Left kidney (tissue), 2 donors: Measurements from ENCODE around the gene GNAO1. TPM values are rescaled to one million over a fixed set of nuclear protein-coding genes. Genes with fewer than 3 reads are reported as not detected.

Experiments used
- DNase-seq: peaks from one replicate; pipeline ENCODE4 v3.0.0-alpha.2; 2013
- polyA plus RNA-seq: library from polyadenylated mRNA; unstranded; fragments of 120-200 nt; gene quantifications from one replicate; pipeline ENCODE4 v1.2.1, GENCODE V29; 2013; ENCODE audit not compliant: insufficient read length

GNAO1 gene
- polyA plus RNA-seq, 1 donor = 5.7 TPM

GRCh38 chr16:56289416-56289815, 98.1 kb downstream of the GNAO1 start:
- DNase-seq = no peak

DNA sequence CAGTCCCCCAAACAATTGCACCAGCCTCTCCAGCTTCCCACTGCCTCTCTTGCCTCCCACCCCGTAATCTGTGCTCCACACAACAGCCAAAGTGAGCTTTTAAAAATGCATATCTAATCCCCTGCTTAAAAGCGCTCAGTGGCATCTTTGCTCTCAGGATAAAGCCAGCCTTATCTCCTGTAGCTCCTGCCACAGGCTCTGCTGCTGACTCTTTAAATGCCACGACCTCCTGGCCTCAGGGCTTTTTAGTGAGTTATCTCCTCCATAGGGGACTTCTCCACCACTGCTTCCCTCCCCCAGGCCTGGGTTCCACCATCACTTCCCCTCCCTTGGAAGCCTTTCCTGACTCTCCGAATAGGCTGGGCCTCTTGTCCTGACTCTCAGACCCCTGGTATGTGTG, 98.6 kb downstream of the GNAO1 start:
- no peak for DNase-seq

GRCh38 chr16:56294014-56294413, 102.7 kb downstream of the GNAO1 start:
- DNase-seq = no peak

DNA sequence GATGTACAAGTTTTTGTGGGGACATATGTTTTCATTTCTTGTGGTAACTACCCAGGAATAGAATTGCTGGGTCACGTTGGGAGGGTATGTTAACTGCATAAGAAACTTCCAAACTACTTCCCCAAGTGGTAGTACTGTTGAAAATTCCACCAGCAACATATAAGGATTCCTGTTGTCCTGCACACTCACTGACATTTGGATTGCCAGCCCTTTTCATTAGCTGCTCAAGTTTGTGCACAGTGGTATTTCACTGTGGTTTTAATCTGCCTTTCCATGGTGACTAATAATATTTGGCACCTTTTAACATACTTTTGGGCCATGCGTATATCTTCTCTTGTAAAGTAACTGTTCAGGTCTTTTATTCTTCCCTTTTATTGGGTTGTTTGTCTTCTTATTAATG, 103.3 kb downstream of the GNAO1 start:
- no peak for DNase-seq

GRCh38 chr16:56295059-56295665, 103.9 kb downstream of the GNAO1 start:
- no peak for DNase-seq

DNA sequence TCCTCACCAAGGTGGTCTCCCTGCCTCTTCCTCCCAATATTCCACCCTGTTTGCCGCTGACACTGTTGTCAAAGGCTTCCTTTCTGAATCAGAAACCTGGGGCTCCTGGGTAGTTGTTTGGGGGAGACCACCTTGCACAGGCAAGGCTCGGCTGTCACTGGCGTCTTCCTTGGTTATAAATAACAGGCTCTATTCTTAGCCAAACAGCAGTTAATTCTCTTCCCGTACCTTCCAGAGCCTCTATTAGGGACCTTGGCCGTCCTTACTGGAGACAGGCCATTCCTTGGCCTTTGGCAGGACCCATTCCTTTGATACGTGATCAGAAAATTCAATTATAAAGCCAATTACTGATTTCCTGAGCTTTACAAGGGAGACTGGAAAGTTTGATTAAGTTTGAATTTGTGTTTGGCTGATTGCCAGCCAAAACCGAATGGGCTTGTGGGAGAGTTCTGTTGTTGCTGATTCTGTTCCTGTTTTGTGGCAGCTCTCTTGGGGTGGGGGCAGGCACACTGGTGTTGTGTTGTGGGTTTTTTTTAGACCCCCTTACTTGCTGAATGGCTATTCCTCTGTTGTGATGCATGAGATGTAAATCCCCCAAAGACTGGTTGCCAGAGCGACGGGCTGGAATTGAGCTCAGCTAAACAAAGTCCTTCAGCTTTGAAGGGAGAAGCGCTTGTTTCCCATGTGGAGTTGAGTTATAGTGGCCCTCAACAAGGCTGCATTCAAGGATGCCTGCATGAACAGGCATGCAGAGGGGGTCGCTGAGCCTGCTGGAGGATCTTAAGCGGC, 104.6 kb downstream of the GNAO1 start:
- no peak for DNase-seq

DNA sequence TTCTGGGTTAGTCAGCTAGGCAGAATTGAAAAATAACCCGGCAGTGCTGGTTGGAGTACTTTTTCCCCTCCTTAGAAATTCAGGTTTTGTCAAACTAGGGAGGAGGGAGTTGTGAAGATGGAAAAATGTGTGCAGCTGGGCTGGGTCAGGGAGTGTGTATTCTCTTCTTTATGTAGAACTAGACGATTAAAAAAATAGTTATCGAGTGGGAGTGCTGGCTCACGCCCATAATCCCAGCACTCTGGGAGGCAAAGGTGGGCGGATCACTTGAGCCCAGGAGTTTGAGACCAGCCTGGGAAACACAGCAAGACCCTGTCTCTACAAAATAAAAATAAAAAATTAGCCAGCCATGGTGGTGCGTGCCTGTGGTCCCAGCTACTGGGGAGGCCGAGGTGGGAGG, 106.4 kb downstream of the GNAO1 start:
- no peak for DNase-seq

GRCh38 chr16:56298116-56298515, 106.8 kb downstream of the GNAO1 start:
- no peak for DNase-seq

GRCh38 chr16:56298948-56299596, 107.8 kb downstream of the GNAO1 start:
- no peak for DNase-seq

DNA sequence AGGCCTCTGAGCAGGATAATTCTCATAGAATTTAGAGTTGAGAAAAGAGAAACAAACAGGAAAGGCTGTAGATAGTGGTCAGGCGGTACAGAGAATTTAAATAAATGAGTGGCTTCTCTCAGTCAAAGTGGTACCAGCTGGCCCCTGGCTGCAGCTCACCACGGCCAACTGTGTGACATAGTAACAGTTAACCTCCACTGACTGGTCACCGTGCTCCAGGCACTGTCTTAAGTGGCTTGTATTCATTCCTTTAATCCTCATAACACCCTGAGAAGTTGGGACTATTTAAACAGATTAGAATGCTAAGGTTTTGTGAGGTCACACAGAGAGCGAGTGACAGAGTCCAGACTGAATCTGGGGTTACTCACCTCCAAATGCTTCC, 108.9 kb downstream of the GNAO1 start:
- no peak for DNase-seq

- no peak for DNase-seq
Observed at GRCh38 chr16:56300891-56301850, 109.9 kb downstream of the GNAO1 start.

DNA sequence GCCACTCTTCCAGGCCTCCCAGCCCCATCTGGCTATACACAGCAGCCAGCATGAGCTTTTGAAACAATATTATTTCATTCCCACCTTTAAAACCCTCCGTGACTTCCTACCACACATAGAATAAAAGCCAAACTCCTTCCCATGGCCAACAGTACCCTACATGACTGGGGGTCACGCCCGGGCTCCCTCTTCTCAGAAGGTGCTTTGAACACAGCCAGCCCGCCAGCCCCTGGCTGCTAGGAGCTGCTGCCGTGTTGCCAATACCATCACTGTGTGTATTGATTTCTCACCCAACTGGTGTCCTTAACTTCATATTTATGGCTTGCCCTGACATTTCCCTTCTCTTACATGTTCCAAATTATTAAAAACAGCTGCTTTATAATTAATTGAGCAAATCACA, 111.2 kb downstream of the GNAO1 start:
- no peak for DNase-seq

- no peak for DNase-seq
Observed at GRCh38 chr16:56303066-56303715, 111.9 kb downstream of the GNAO1 start.

GRCh38 chr16:56303880-56304279, 112.6 kb downstream of the GNAO1 start:
- DNase-seq = no peak

DNA sequence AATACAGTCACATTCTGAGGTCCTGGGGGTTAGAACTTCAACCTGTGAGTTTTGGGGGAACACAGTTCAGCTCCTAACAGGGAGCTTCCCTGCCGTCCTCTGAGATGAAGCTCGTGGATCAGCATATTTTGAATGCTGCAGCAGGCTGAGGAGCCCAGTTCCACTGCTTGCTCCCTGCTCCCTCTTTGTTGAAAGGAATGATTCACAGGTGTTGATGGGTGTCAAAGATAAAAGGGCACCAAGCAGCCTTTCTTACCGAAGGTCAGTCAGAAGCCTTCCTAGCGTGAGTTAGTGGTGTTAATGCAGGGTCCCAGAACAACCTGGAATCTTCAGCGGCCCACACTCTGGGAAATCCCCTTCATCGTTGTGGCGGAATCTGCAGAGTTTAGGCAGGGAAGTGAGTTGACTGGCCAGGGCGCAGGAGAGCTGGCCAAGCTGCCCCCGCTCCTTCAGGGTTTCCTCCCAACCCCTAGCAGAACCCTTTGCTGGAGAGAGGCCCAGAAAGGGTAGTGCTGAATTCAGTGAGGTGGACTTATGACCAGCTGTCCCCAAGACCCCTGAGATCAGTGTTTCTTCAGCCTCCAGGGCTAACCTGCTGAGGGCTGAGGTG, 114.8 kb downstream of the GNAO1 start:
- no peak for DNase-seq

DNA sequence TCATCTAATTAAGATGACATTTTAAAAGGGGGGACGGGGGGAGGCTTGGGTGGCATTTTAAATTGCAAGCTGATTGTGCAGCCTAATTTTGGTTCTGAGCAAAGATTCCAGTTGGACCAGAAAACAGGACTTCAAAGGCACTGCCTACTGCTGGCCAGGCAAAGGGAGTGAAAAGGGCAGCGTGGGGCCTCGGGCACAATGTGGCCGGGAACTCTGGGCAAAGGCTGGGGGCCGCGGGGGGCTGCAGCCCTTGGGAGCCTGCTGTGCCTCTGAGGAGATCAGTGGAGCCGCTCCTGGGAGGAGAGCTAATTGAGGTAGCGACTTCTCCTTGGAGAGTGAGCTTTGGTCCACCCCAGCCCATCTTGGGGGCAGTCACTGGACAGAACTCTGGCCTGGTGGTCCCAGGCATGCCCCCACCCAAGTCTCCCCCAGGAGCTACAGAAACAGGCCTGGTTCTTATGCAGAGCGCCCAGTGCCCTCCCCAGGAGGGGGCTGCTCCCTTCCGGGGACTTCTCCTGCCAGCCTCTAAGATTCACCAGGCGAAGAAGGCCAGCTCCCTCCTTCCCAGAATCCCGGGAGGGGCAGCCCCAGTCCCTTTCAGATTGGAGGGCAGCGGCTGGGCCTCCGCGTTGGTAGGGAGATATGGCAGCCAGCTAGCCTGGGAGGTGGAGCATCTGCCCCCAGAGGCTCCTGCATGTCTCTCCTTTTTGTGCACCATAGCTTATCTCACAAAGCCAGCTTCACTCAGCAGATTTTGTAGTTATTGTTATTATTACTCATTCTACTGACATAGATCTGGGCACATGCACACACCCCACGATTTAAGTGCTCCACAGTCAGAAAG, 115.6 kb downstream of the GNAO1 start:
- no peak for DNase-seq

GRCh38 chr16:56307534-56307873, 116.2 kb downstream of the GNAO1 start:
- DNase-seq = no peak

DNA sequence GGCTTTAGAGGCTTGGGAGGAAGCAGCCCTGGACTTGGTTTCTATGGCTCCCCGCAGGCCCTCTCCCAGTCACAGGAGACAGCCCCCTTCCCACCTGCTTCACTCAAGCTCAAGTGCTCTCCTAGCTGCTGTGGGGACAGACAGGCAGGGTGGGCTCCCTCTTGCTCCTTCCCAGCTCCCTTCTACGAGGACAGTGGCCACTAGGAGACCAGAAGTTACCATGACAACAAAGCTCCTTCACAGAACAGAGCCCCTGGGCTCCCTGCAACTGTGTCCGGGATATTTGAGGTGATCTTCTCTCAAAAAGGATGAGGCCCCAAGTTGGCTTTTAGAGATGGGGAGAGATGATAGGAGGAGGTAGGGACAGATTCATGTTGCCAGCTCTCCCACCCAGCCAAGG, 117.7 kb downstream of the GNAO1 start:
- no peak for DNase-seq

DNA sequence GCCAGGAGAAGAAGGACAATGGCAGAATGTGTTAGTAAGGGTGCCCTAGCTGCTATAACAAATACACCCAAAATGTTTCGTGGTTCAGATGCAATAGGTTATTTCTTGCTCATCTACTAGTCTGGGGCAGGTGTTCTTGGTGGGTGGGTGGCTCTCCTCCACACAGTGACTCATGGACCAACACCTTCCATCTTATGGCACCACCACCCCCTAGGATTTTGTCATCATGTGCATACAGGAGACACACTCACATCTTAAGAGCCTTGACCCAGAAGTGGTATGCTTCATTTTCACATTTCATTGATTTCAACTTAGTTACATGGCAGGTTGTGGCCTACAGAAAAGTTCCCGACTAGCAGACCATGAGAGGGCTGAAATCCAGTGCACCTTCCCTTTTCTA, 119.4 kb downstream of the GNAO1 start:
- DNase-seq = no peak

- DNase-seq = no peak
Observed at GRCh38 chr16:56311208-56312027, 120.1 kb downstream of the GNAO1 start.
